Tibial artery (tissue), 4 donors: Measurements from ENCODE around the gene RASA3.
"Not testable (repeated sequence)": the region's sequence is repeated elsewhere in the genome, so short reads cannot be mapped to it uniquely, and the experiment has no call there.

Experiments used
- DNase-seq, 2 donors: peaks; one replicate each; pipeline ENCODE4 v3.0.0-alpha.2; 2019
- H3K27ac ChIP-seq, 2 donors: fragments of 200-600 bp; sonication (generic) in 1 of 2; 1 replicate in 1 of 2; 2 replicates in 1 of 2; pipeline ENCODE4 v1.5.1; 2018 to 2019; ENCODE audit warnings: mild to moderate bottlenecking in 1 of 2
- H3K27me3 ChIP-seq, 2 donors: fragments of 200-600 bp; sonication (generic) in 1 of 2; one replicate each; pipeline versions ENCODE4 v1.5.1 to v1.6.0; 2016 to 2019
- H3K36me3 ChIP-seq, 3 donors: fragments of 200-600 bp; sonication (generic) in 2 of 3; one replicate each; pipeline ENCODE4 v1.5.1; 2016 to 2019; ENCODE audit warnings: mild to moderate bottlenecking in 2 of 3
- H3K4me1 ChIP-seq, 4 donors: fragments of 200-600 bp; sonication (generic) in 2 of 4; 1 replicate in 3 of 4; 2 replicates in 1 of 4; pipeline ENCODE4 v1.5.1; 2016 to 2019
- H3K4me3 ChIP-seq, 2 donors: fragments of 200-600 bp; sonication (generic) in 1 of 2; 1 replicate in 1 of 2; 2 replicates in 1 of 2; pipeline ENCODE4 v1.5.1; 2018 to 2019; ENCODE audit warnings: mild to moderate bottlenecking in 2 of 2
- H3K9me3 ChIP-seq, 3 donors: fragments of 200-600 bp; sonication (generic) in 1 of 3; one replicate each; pipeline ENCODE4 v1.5.1; 2016 to 2019
- intact Hi-C: fragments of 100-400 bp; cut with DNase I; formaldehyde crosslinking; loops from one replicate; pipeline ENCODE4 v1.15.0; 2023; ENCODE audit warnings: low total_unique reads
- TF ChIP-seq, protein P1 (sequence below), 2 experiments: fragments of 200-600 bp in 1 of 2; fragments of 450-650 bp in 1 of 2; IDR thresholded peaks; one replicate each; pipeline ENCODE4 v1.5.1; 2017 to 2019; ENCODE audit warnings: antibody characterized with exemption in 2 of 2, mild to moderate bottlenecking in 1 of 2, moderate library complexity in 1 of 2

RASA3 gene

GRCh38 chr13:114021464-114022308, 110.7 kb downstream of the RASA3 start:
- Histone ChIP-seq H3K27me3 (no peaks in the 10 kb centered on the region), H3K4me3 (no peak overlapping the region), H3K4me1 (peaks cover 0 to 11% (median 8%) of the 10 kb centered on the region in 4 donors), H3K27ac (no peak overlapping the region), H3K9me3 (no peaks in the 10 kb centered on the region), H3K36me3 (peaks cover 14 to 74% (median 64%) of the 10 kb centered on the region in 3 donors)
- DNase-seq = peak in 1 of 2 donors; percentile 32
- intact Hi-C loops = loop anchor here (1.0 kb wide), 1 partner anchor 25 kb away; no protein-coding TSS in a partner anchor
- TF ChIP-seq, protein P1, sequence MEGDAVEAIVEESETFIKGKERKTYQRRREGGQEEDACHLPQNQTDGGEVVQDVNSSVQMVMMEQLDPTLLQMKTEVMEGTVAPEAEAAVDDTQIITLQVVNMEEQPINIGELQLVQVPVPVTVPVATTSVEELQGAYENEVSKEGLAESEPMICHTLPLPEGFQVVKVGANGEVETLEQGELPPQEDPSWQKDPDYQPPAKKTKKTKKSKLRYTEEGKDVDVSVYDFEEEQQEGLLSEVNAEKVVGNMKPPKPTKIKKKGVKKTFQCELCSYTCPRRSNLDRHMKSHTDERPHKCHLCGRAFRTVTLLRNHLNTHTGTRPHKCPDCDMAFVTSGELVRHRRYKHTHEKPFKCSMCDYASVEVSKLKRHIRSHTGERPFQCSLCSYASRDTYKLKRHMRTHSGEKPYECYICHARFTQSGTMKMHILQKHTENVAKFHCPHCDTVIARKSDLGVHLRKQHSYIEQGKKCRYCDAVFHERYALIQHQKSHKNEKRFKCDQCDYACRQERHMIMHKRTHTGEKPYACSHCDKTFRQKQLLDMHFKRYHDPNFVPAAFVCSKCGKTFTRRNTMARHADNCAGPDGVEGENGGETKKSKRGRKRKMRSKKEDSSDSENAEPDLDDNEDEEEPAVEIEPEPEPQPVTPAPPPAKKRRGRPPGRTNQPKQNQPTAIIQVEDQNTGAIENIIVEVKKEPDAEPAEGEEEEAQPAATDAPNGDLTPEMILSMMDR (IDR thresholded peaks at IDR 0.05) = no peak

DNA sequence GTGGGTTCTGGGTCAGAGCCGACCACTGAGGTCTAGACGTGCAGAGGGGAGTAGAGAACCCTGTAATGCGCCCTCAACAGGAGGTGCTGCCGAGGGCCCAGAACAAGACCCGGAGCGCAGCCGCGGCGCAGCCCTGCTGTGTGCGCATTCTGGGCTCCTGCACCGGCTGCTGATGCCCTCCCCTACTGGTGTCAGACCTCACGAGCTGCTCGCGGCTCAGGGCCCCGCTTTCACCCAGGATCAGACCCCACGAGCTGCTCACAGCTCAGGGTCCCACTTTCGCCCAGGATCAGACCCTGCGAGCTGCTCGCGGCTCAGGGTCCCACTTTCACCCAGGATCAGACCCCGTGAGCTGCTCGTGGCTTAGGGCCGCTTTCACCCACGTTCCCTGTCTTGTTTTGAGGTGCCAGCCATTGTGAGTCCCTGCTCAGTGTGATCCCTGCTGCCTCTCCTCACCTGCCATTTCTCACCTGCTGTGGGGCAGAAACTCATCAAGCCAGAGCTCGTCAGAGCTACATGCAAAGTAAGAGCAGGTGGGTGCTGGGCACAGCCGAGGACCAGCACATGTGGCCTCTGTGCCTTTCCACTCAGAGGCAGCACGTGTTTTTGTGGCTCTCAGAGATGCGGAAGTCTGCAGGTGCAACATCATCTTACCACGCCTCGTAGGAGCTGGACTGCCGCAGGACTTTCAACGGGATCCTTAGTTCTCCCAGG, 111.5 kb downstream of the RASA3 start:
- Histone ChIP-seq H3K36me3 (peaks cover 19 to 82% (median 71%) of the 10 kb centered on the region in 3 donors), H3K27me3 (no peaks in the 10 kb centered on the region), H3K4me1 (peaks cover 0 to 3% (median under 1%) of the 10 kb centered on the region in 4 donors), H3K4me3 (no peak overlapping the region), H3K9me3 (no peaks in the 10 kb centered on the region), H3K27ac (no peak overlapping the region)
- no peak for DNase-seq
- TF ChIP-seq, protein P1 (IDR thresholded peaks at IDR 0.05) = no peak
- intact Hi-C loops = loop anchor here (1.0 kb wide), 1 partner anchor 25 kb away; no protein-coding TSS in a partner anchor

GRCh38 chr13:114020134-114020533, 112.3 kb downstream of the RASA3 start:
- H3K4me1 ChIP-seq, H3K9me3 ChIP-seq, H3K27ac ChIP-seq, DNase-seq, H3K27me3 ChIP-seq, intact Hi-C loops, H3K4me3 ChIP-seq: not testable (repeated sequence)
- H3K36me3 ChIP-seq = peaks cover 22 to 90% (median 79%) of the 10 kb centered on the region in 3 donors

- Histone ChIP-seq H3K36me3 (peaks cover 29 to 92% (median 87%) of the 10 kb centered on the region in 3 donors), H3K9me3 (no peaks in the 10 kb centered on the region), H3K4me1 (no peaks in the 10 kb centered on the region), H3K27me3 (no peaks in the 10 kb centered on the region), H3K4me3 (no peak overlapping the region), H3K27ac (no peak overlapping the region)
- TF ChIP-seq, protein P1 (IDR thresholded peaks at IDR 0.05) = no peak
- intact Hi-C loops = no loop called here
- DNase-seq = no peak
These were observed 113.1 kb downstream of the RASA3 start for GRCh38 chr13:114019367-114019766.

DNA sequence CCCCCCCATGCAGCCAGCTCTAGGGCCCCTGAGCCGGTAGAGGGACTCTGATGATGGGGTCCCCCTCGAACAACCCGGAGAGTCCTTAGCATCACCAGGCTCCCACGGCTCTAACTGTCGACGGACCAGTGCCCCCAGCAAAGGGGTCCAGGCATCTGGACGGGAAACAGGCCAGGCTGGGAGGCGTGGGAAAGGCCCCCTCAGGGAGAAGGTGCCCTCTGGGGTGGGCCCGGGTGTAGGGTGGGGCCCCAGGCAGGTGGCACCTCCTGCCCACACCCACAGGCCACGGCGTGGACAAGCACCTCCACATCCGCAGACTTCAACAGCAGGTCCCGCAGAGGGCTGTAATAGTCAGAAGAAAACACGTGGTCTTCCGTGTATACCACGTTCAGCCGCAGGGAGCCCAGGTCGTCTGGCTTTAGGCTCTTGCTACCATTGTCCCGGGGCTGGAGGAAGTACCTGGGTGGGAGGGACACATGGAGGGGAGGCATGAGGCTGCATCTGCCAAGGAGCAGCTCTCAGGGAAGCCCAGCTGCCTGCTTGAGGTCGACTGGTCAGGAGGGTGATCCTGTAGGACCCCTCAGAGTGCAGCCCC, 113.9 kb downstream of the RASA3 start:
- TF ChIP-seq, protein P1 (IDR thresholded peaks at IDR 0.05) = no peak
- DNase-seq = no peak
- intact Hi-C loops = no loop called here
- peaks cover 29 to 91% (median 87%) of the 10 kb centered on the region in 3 donors for H3K36me3 ChIP-seq
- no peak overlapping the region for H3K4me3 ChIP-seq
- H3K27me3 ChIP-seq = no peaks in the 10 kb centered on the region
- no peaks in the 10 kb centered on the region for H3K9me3 ChIP-seq
- H3K4me1 ChIP-seq = no peaks in the 10 kb centered on the region
- H3K27ac ChIP-seq = no peak overlapping the region
